IPS-18a (cell line): Measurements from ENCODE around the gene TICRR.

Experiments used
- H3K27ac ChIP-seq: one replicate; pipeline ENCODE4 v1.5.1; 2013; ENCODE audit warnings: low read length
- H3K27me3 ChIP-seq: one replicate; pipeline ENCODE4 v1.6.1; 2013; ENCODE audit warnings: mild to moderate bottlenecking, low read length; ENCODE audit not compliant: control insufficient read depth, insufficient read depth
- H3K36me3 ChIP-seq: one replicate; pipeline ENCODE4 v1.6.1; 2013; ENCODE audit warnings: low read depth, low read length; ENCODE audit not compliant: control insufficient read depth
- H3K4me1 ChIP-seq: one replicate; pipeline ENCODE4 v1.6.1; 2013; ENCODE audit warnings: low read depth, low read length; ENCODE audit not compliant: control insufficient read depth
- H3K4me3 ChIP-seq: one replicate; pipeline ENCODE4 v1.5.1; 2013; ENCODE audit warnings: low read length
- H3K9ac ChIP-seq: one replicate; pipeline ENCODE4 v1.6.1; 2013; ENCODE audit warnings: mild to moderate bottlenecking, low read length, moderate library complexity
- H3K9me3 ChIP-seq: one replicate; pipeline ENCODE4 v1.6.1; 2013; ENCODE audit warnings: low read depth, low read length; ENCODE audit not compliant: control insufficient read depth

Gene TICRR

DNA sequence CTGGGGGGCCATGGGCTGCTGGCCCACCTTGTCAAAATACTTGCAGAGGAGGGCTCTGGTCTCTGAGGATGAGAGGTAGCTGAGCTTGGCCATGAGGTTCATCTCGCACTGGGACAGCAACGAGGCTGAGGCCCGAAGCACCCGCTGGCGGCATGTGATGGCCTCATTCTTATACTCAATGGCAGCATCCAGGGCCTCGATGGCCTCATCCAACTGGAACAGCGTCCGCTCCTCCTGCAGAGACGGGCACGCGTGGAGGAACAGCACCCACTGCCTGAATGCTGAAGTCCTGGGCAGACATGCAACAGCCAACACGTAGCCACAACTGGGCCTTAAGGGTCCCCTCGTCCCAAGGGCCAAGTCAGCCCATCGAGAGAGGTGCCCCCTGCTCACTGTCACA, 55.0 kb downstream of the TICRR start:
- Histone ChIP-seq H3K9me3 (no peaks in the 10 kb centered on the region), H3K27me3 (no peaks in the 10 kb centered on the region), H3K4me1 (no peaks in the 10 kb centered on the region), H3K4me3 (no peak overlapping the region), H3K9ac (no peak overlapping the region), H3K36me3 (peaks cover 76% of the 10 kb centered on the region), H3K27ac (no peak overlapping the region)

DNA sequence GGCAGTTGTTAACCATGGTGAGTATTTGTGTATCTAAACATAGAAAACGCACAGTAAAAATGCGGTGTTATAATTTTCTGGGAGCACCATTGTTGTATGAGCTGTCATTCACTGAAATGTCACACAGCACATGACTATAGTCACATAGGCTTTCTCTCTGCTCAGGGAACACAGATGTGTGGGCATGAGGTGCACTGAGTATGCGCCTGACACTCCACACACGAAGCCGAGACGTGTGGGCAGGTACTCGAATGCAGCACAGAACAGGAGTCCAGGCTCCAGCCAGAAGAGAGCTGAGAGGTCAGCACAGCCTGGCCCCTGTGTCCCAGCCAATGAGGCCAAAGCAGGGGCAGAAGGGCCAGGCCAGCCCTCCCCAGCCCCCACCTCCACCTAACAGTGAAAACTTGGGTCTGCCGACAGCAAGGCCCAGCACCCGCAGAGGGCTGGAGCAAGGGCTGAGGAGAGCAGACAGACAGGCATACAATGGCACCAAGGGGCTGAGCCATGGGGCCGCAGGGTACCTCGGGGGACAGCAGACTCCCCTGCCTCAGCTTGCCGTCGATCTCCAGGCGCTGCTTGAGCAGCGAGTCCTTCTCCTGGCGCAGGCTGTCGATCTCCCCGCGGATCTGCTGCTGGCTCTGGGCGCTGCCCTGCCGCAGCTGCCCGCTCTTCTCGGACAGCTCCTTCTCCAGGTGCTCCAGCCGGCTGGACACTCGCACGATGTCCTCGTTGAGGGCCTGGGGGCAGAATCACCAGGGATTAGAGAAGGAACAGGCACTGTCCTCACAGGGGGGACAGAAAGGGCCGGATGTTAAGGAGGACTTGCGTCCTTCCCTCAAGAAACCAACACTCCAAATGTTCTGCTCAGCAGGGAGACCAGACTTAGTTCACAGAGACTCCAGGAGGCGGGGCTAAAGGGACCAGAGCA, 56.0 kb downstream of the TICRR start:
- peaks cover 66% of the 10 kb centered on the region for H3K36me3 ChIP-seq
- no peak overlapping the region for H3K9ac ChIP-seq
- H3K4me1 ChIP-seq = no peaks in the 10 kb centered on the region
- no peak overlapping the region for H3K4me3 ChIP-seq
- H3K27me3 ChIP-seq = no peaks in the 10 kb centered on the region
- H3K27ac ChIP-seq = no peak overlapping the region
- no peaks in the 10 kb centered on the region for H3K9me3 ChIP-seq

DNA sequence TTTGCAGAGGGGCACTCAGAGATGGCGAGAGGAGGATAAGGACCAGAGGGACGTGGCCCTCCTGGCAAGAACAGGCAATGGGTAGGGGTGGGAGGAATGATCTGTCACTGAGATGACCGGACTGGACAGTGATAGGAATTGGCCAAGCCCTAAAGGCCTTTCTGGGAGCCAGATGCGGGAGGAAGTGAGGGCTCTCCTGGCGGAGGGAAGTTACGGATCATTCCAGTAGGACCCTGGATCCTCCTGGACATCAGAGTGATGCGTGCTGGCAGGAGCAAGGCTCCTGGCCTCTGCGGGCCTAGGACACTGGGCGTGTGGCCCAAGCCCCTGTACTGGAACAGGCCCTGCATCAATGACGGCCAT, 56.6 kb downstream of the TICRR start:
- no peaks in the 10 kb centered on the region for H3K27me3 ChIP-seq
- no peak overlapping the region for H3K4me3 ChIP-seq
- H3K4me1 ChIP-seq = no peaks in the 10 kb centered on the region
- H3K27ac ChIP-seq = no peak overlapping the region
- H3K9me3 ChIP-seq = no peaks in the 10 kb centered on the region
- H3K36me3 ChIP-seq = peaks cover 60% of the 10 kb centered on the region
- no peak overlapping the region for H3K9ac ChIP-seq

DNA sequence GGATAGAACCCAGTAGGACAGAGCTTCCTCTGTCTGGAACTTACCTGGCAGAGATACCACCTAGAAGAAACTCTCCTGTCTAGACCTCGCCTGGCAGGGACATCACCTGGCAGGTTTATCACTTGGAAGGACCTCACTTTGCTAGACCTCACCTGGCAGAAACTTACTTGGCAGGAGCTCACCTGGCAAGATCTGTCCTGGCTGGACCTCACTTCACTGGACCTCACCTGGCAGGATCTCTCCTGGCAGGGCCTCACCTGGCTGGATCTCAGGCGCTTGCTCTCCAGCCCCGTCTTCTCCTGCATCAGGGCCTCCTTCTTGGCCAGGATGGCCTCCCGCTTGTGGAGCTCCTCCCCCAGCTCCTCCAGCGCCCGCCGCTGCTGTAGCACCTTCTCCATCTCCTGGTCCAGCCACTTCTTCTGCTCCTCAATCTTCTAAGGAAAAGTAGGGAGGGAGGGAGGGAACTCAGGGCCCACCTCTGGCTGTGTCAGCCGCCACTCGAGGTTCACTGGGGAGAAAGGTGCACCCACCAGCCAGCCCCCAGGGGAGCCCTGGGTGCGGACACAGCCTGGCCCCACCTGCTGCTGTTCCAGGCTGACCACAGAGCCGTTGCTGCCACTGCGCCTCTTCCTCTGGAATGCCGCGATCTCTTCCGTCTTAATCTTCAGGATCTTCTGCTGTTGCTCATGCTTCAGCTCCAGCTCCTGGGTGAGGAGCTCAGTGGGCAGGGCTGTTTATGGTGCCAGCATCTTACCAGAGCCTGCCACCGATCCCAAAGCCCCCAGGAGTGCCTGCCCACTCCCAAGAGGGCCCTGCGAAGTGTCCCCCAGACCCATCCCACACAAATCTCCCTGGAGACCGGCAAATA, 57.5 kb downstream of the TICRR start:
- H3K9ac ChIP-seq = no peak overlapping the region
- no peaks in the 10 kb centered on the region for H3K9me3 ChIP-seq
- H3K4me1 ChIP-seq = no peaks in the 10 kb centered on the region
- H3K4me3 ChIP-seq = no peak overlapping the region
- peaks cover 51% of the 10 kb centered on the region for H3K36me3 ChIP-seq
- no peak overlapping the region for H3K27ac ChIP-seq
- H3K27me3 ChIP-seq = no peaks in the 10 kb centered on the region

DNA sequence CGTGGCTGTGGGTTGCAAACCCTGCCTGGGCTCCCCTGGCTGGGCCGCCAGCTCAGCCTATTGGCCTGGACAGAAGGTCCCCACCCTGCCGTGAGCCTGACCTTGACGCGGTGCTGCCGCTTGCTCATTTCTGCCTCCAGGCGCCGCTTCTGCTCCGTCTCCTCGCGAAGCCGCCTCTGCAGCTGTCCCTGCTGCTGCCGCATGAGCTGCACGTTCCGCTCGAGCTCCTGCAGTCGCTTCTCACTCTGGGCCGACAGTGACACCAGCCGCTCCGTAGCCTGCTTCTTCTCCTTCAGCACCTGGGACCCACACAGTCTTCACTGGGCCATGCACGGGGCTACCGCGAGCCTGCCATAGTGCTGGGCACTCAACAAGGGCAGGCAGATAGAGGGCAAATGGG, 58.3 kb downstream of the TICRR start:
- no peak overlapping the region for H3K27ac ChIP-seq
- no peaks in the 10 kb centered on the region for H3K4me1 ChIP-seq
- no peak overlapping the region for H3K9ac ChIP-seq
- H3K27me3 ChIP-seq = no peaks in the 10 kb centered on the region
- no peaks in the 10 kb centered on the region for H3K9me3 ChIP-seq
- H3K36me3 ChIP-seq = peaks cover 43% of the 10 kb centered on the region
- no peak overlapping the region for H3K4me3 ChIP-seq

DNA sequence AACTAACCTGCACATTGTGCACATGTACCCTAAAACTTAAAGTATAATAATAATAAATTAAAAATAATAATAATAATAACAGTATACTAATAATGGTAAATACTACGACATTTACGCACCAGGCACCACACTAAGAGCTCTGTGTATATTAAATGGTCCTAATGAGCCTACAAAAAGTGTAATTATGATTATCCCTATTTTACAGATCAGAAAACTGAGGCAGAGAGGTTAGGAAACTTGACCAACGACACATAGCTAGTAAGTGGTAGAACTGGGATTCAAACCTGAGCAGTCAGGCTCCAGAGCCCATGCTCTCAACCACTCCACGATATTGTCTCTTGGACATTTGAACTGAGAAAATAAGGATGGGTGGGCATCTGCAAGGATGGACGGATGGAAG, 65.0 kb downstream of the TICRR start:
- Histone ChIP-seq H3K9me3 (peaks cover 3% of the 10 kb centered on the region), H3K4me3 (no peak overlapping the region), H3K4me1 (no peaks in the 10 kb centered on the region), H3K27ac (no peak overlapping the region), H3K9ac (no peak overlapping the region), H3K27me3 (no peaks in the 10 kb centered on the region), H3K36me3 (peaks cover 21% of the 10 kb centered on the region)

DNA sequence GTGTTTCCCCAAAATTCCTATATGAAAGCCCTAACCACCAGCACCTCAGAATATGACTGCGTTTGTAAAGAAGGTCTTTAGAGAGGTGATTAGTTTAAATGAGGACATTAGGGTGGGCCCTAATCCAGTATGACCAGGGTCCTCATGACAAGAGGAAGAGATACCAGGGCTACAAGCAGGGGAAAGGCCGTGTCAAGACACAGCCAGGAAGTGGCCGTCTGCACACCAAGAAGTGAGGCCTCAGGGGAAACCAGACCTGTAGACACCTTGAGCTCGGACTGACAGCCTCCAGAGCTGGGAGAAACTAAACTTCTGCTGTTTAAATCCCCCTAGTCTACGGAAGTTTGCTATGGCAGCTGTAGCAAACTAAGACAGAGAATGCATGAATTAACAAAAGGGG, 65.8 kb downstream of the TICRR start:
- Histone ChIP-seq H3K27ac (no peak overlapping the region), H3K4me3 (no peak overlapping the region), H3K4me1 (no peaks in the 10 kb centered on the region), H3K36me3 (peaks cover 21% of the 10 kb centered on the region), H3K9ac (no peak overlapping the region), H3K9me3 (peaks cover 3% of the 10 kb centered on the region), H3K27me3 (no peaks in the 10 kb centered on the region)

DNA sequence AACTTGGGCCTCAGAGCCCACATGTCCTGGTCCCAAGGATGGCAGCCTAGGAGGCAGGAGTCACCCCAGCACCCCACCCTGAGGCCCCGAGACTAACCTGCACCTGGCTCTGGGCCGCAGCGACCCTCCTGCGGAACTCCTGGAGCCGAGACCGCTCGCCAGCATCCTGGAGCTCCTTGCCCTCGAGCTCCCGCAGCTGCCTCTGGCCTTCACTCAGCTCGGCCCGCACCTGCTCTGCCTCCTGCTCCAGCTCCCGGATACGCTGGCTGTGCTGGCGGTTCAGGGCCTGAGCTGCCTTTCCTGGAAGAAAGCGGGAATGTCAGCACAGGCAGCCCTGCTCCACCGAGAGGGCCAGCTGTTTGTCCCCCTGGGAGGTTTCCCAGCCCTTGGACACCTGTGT, 66.8 kb downstream of the TICRR start:
- H3K27me3 ChIP-seq = no peaks in the 10 kb centered on the region
- H3K4me3 ChIP-seq = no peak overlapping the region
- peaks cover 3% of the 10 kb centered on the region for H3K9me3 ChIP-seq
- H3K9ac ChIP-seq = no peak overlapping the region
- H3K27ac ChIP-seq = no peak overlapping the region
- peaks cover 21% of the 10 kb centered on the region for H3K36me3 ChIP-seq
- H3K4me1 ChIP-seq = no peaks in the 10 kb centered on the region

DNA sequence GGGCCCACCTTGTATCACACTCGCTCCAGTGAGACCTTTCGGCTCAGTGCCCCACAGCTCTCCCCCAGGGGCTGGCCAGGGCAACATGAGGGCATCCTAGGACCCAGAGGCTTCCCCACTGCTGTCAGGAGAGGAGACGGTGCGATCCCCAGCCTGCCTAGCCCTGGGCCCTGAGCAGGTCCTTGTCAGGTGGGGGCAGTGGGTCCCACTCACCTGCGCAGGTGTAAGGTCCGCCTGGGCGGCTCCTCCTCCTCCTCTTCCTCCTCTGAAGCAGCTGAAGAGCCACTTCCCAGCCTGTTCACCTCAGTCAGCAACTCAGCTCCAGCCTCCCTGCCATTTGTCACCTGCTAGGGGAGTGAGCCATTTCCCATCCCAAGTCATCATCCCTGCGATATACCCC, 70.4 kb downstream of the TICRR start:
- H3K9ac ChIP-seq = no peak overlapping the region
- no peaks in the 10 kb centered on the region for H3K9me3 ChIP-seq
- H3K4me1 ChIP-seq = no peaks in the 10 kb centered on the region
- H3K4me3 ChIP-seq = no peak overlapping the region
- peaks cover 23% of the 10 kb centered on the region for H3K36me3 ChIP-seq
- H3K27me3 ChIP-seq = no peaks in the 10 kb centered on the region
- no peak overlapping the region for H3K27ac ChIP-seq

DNA sequence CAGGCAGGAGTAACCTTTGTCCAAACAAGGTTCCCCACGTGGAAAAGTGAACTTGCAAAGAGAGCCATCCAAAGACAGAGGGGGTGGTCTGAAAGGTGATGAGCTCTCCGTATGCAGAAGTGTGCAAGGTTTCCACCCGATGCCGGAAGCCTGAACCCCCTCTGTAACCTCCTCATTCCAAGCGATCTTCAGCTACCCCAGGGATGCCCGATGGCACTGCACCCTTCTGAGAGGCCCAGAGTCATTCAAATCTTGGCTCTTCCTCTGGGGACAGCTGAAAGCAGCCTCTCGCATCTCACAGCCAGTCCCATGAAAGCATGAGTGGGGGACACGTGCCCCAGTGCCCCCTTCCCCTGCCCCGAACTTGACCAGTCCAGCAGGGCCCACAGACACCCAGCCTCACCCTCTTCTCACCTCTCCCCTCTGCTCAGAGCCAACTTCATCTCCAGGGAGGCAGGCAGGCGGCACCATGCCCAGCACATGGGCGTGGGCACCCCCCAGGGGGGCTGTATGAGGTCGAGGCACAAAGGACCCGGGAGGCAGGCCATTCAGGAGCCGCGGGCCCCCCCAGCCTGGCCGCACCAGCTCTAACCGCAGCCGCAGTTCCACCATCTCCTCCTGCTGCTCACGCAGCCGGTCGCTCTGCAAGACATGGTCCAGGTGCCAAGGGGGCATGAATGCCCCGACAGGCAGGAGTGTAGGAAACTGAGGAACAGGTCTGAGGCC, 71.3 kb downstream of the TICRR start:
- peaks cover 15% of the 10 kb centered on the region for H3K36me3 ChIP-seq
- H3K27ac ChIP-seq = no peak overlapping the region
- no peak overlapping the region for H3K4me3 ChIP-seq
- no peaks in the 10 kb centered on the region for H3K27me3 ChIP-seq
- no peaks in the 10 kb centered on the region for H3K4me1 ChIP-seq
- no peak overlapping the region for H3K9ac ChIP-seq
- no peaks in the 10 kb centered on the region for H3K9me3 ChIP-seq

DNA sequence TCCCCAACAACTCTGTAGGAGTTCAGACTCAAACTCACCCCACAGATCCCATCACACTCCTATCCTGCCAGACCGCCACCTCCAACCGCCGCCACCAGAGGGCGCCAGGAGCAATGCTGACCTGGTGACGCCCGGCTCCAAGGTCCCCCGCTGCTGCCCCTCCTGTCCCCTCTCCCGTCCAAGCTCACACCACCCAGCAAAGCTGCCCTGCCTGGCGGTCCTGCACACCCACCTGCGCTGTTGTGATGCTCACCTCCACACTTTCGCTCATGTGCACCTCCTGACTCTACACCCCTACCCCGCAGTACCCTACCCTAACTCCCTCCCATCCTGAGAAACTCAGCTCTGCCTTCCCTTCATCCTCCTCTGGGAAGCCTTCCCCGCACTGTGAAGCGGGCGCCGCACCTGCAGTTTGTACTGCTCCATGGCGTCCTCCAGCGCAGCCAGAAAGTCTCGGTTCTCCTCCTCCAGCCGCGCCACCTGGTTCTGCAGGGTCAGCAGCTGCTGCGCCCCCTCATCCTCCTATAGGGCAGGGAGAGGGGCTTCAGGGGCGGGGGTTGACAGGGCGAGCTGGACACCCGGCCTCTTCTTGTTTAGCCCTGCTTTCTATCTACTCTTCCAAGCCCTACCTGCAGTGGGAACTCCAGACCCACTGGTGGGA, 72.1 kb downstream of the TICRR start:
- Histone ChIP-seq H3K9me3 (no peaks in the 10 kb centered on the region), H3K9ac (no peak overlapping the region), H3K36me3 (peaks cover 15% of the 10 kb centered on the region), H3K27me3 (no peaks in the 10 kb centered on the region), H3K4me1 (no peaks in the 10 kb centered on the region), H3K4me3 (no peak overlapping the region), H3K27ac (no peak overlapping the region)
